IPS-18c (cell line): ENCODE results near the gene ANXA4.
"Not testable (repeated sequence)": the region's sequence is repeated elsewhere in the genome, so short reads cannot be mapped to it uniquely, and the experiment has no call there.

Experiments used
- H3K4me3 ChIP-seq: 2 replicates; pipeline ENCODE4 v1.7.0; 2013; ENCODE audit warnings: low read depth, mild to moderate bottlenecking, low read length, moderate library complexity; ENCODE audit not compliant: insufficient read depth
- H3K9me3 ChIP-seq: one replicate; pipeline ENCODE4 v1.6.1; 2013; ENCODE audit warnings: mild to moderate bottlenecking, low read length, moderate library complexity; ENCODE audit not compliant: control insufficient read depth, insufficient read depth

Gene ANXA4

GRCh38 chr2:69811018-69811417 is 69.1 kb downstream of the ANXA4 start:
- no peaks in the 10 kb centered on the region for H3K9me3 ChIP-seq

GRCh38 chr2:69811591-69811990 is 69.7 kb downstream of the ANXA4 start:
- Histone ChIP-seq H3K4me3 (no peak overlapping the region), H3K9me3 (no peaks in the 10 kb centered on the region)

More at GRCh38 chr2:69811018-69811417, 69.1 kb downstream of the ANXA4 start:
- no peak overlapping the region for H3K4me3 ChIP-seq

- H3K9me3 ChIP-seq: no peaks in the 10 kb centered on the region
These were observed 73.8 kb downstream of the ANXA4 start for GRCh38 chr2:69815717-69816116.

GRCh38 chr2:69816923-69817542 is 75.1 kb downstream of the ANXA4 start:
- Histone ChIP-seq H3K4me3 (no peak overlapping the region), H3K9me3 (no peaks in the 10 kb centered on the region)

More at GRCh38 chr2:69815717-69816116, 73.8 kb downstream of the ANXA4 start:
- no peak overlapping the region for H3K4me3 ChIP-seq

GRCh38 chr2:69817729-69818501 is 76.0 kb downstream of the ANXA4 start:
- Histone ChIP-seq H3K4me3 (no peak overlapping the region), H3K9me3 (no peaks in the 10 kb centered on the region)

- H3K4me3 ChIP-seq: no peak overlapping the region
- no peaks in the 10 kb centered on the region for H3K9me3 ChIP-seq
These were observed 86.0 kb downstream of the ANXA4 start for GRCh38 chr2:69827796-69828540.

GRCh38 chr2:69828938-69829255 is 87.0 kb downstream of the ANXA4 start:
- Histone ChIP-seq H3K4me3 (peak overlapping the region; percentile 88), H3K9me3 (no peaks in the 10 kb centered on the region)

GRCh38 chr2:69829256-69830044 is 87.5 kb downstream of the ANXA4 start, which contains the start of gene GMCL1:
Gene GMCL1 (plus strand): TSS chr2:69829660. CDS start chr2:69829893, 233 bp downstream.
- H3K9me3 ChIP-seq: no peaks in the 10 kb centered on the region
- peak within 1 kb of the TSS; percentile 88 for H3K4me3 ChIP-seq

GRCh38 chr2:69830045-69830905 is 88.3 kb downstream of the ANXA4 start:
- no peaks in the 10 kb centered on the region for H3K9me3 ChIP-seq
- H3K4me3 ChIP-seq: peak overlapping the region; percentile 88

- H3K9me3 ChIP-seq: not testable (repeated sequence)
- H3K4me3 ChIP-seq: peak overlapping the region; percentile 24; the same call in 1 of the 2 replicates
These were observed 88.9 kb downstream of the ANXA4 start for GRCh38 chr2:69830906-69831241.

- Histone ChIP-seq H3K4me3 (no peak overlapping the region), H3K9me3 (no peaks in the 10 kb centered on the region)
These were observed 89.5 kb downstream of the ANXA4 start for GRCh38 chr2:69831354-69831905.

GRCh38 chr2:69833752-69834151 is 91.8 kb downstream of the ANXA4 start:
- H3K4me3 ChIP-seq: no peak overlapping the region
- no peaks in the 10 kb centered on the region for H3K9me3 ChIP-seq

- no peak overlapping the region for H3K4me3 ChIP-seq
- no peaks in the 10 kb centered on the region for H3K9me3 ChIP-seq
These were observed 93.7 kb downstream of the ANXA4 start for GRCh38 chr2:69835666-69836065.

GRCh38 chr2:69836316-69836715 is 94.4 kb downstream of the ANXA4 start:
- Histone ChIP-seq H3K4me3 (no peak overlapping the region; the same call in 1 of the 2 replicates), H3K9me3 (no peaks in the 10 kb centered on the region)

- Histone ChIP-seq H3K9me3 (no peaks in the 10 kb centered on the region), H3K4me3 (no peak overlapping the region)
These were observed 95.6 kb downstream of the ANXA4 start for GRCh38 chr2:69837533-69837932.

GRCh38 chr2:69843993-69844392 is 102.1 kb downstream of the ANXA4 start:
- Histone ChIP-seq H3K9me3 (no peaks in the 10 kb centered on the region), H3K4me3 (no peak overlapping the region)
